ENCODE results near the gene MGAT5B. TPM values are rescaled to one million over a fixed set of nuclear protein-coding genes. Genes with fewer than 3 reads are reported as not detected.
A peak's percentile ranks its signal among the peaks of the same experiment; 100 is the strongest.

MGAT5B gene
- total and polyA plus RNA-seq, 2 of the 13 experiments (the other 11 are each of a cell fraction or from before 2014, with no cell fraction given): 0.07 to 0.13 TPM

DNA sequence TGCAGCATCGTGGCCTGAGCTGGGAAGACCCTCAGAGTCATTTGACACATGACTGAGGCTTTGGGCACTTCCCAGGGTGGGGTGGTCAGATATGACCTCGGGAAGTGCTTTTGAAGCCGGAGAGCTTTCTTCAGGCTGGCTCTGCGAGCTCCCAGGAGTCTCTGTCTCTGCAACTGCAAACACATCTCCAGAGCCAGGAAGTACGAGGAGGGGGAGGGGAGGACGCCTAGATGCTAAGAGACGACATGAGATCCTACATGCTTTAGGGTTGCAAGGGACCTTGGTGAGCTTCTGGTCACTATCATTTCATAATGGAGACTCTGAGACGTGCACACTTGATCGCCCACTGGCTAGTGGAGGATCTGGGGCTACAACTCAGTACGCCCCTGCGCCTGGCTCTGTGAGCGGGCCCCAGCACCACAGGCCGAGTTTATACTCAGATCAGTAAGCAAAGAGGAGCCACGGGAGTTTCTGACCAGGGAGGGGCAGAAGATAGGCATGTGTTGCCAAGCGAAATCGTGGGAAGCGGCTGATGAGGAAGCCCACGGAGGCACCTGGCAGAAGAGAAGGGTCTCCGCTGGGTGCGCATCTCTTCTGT, 527 bp upstream of the MGAT5B start:
- Histone ChIP-seq H3K9me3 (ENCODE audit: low read length) (no peaks in the 10 kb centered on the region), H3K36me3 (replicated peaks in 1 of 2; ENCODE audit: control insufficient read depth in 1 of 2, insufficient read depth in 2 of 2, low read length in 2 of 2) (no peaks in the 10 kb centered on the region), H3K27me3 (ENCODE audit: control insufficient read depth in 1 of 2, insufficient read depth in 2 of 2, low read length in 2 of 2) (peaks cover 29 to 77% of the 10 kb centered on the region in 2 experiments), H3K4me1 (ENCODE audit: insufficient read depth, low read length) (peaks cover 6% of the 10 kb centered on the region; the same call in 1 of the 2 replicates), H2AFZ (ENCODE audit: low read length) (no peak overlapping the region), H3K9ac (ENCODE audit: insufficient read depth, low read depth, low read length) (no peak overlapping the region), H3K79me2 (ENCODE audit: insufficient read depth, low read length) (no peaks in the 10 kb centered on the region), H3K4me3 (replicated peaks in 1 of 3; ENCODE audit: insufficient read depth in 1 of 3, low read depth in 2 of 3, low read length in 3 of 3) (peak overlapping the region in 1 of 3 experiments; percentile 10; a peak in 1 of 6 replicates), H3K27ac (ENCODE audit: extremely low read length, insufficient read depth, low read length) (no peak overlapping the region), H4K20me1 (ENCODE audit: insufficient read depth, low read length) (no peaks in the 10 kb centered on the region; the same call in 1 of the 2 replicates), H3K4me2 (ENCODE audit: low read depth, low read length) (peak overlapping the region; percentile 60; the same call in 1 of the 2 replicates)
- 32% methylated on average over 20 of the region's 20 CpGs for WGBS (ENCODE audit: low lambda C conversion rate)
- ChIA-PET POLR2A (interaction anchor here (0.6 to 1.5 kb wide), 2 partner anchors 24 to 189 kb away, joined by 3 to 4 read pairs; no protein-coding TSS in a partner anchor), CTCF (ENCODE audit: low intra/inter-chr PET ratio, low total read pairs) (interaction anchor here (1.2 to 2.9 kb wide), 4 partner anchors 143 to 220 kb away, joined by 3 to 39 read pairs (median 17); no protein-coding TSS in a partner anchor)
- FAIRE-seq: no peak
- in situ Hi-C loops (cut with HindIII; ENCODE audit: extremely low pct_ligation_motif_present, low pct_unique_long_range_greater_than_20kb): loop anchor here (25.0 kb wide), 1 partner anchor 370 kb away; no protein-coding TSS in a partner anchor
- no peak for DNase-seq (ENCODE audit: low spot score)
- BruUV-seq (replicated peaks): no TSS peak
- TF ChIP-seq, protein P1, sequence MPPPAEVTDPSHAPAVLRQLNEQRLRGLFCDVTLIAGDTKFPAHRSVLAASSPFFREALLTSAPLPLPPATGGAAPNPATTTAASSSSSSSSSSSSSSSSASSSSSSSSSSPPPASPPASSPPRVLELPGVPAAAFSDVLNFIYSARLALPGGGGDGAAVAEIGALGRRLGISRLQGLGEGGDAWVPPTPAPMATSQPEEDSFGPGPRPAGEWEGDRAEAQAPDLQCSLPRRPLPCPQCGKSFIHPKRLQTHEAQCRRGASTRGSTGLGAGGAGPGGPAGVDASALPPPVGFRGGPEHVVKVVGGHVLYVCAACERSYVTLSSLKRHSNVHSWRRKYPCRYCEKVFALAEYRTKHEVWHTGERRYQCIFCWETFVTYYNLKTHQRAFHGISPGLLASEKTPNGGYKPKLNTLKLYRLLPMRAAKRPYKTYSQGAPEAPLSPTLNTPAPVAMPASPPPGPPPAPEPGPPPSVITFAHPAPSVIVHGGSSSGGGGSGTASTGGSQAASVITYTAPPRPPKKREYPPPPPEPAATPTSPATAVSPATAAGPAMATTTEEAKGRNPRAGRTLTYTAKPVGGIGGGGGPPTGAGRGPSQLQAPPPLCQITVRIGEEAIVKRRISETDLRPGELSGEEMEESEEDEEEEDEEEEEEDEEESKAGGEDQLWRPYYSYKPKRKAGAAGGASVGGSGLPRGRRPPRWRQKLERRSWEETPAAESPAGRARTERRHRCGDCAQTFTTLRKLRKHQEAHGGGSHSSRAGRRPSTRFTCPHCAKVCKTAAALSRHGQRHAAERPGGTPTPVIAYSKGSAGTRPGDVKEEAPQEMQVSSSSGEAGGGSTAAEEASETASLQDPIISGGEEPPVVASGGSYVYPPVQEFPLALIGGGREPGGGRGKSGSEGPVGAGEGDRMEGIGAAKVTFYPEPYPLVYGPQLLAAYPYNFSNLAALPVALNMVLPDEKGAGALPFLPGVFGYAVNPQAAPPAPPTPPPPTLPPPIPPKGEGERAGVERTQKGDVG (CRISPR knock-in tag; IDR thresholded peaks at IDR 0.05; ENCODE audit: borderline replicate concordance): no peak
- TF ChIP-seq NFE2 (CRISPR knock-in tag; IDR thresholded peaks at IDR 0.05): no peak
- TF ChIP-seq ZSCAN12 (CRISPR knock-in tag; IDR thresholded peaks at IDR 0.05): no peak
- TF ChIP-seq ZNF883 (CRISPR knock-in tag; IDR thresholded peaks at IDR 0.05; ENCODE audit: not compliant biosample characterization): peak; percentile 37
- TF ChIP-seq ZNF891 (CRISPR knock-in tag; IDR thresholded peaks at IDR 0.05): 0 out of 2 replicates have a peak, but pooled peaks have one; percentile 25
- peak; percentile 3; the same call in 2 of the 3 replicates for ATAC-seq
- intact Hi-C loops (cut with micrococcal nuclease; ENCODE audit: unreplicated experiment): loop anchor here (1.0 kb wide), 2 partner anchors 73 to 199 kb away; no protein-coding TSS in a partner anchor

Data from HepG2 (cell line).